Stomach (tissue), 19 donors: ENCODE measurements around the gene PIK3R4. TPM values are rescaled to one million over a fixed set of nuclear protein-coding genes. Genes with fewer than 3 reads are reported as not detected.

Source experiments
- DNase-seq, 2 donors: peaks; one replicate each; pipeline versions ENCODE4 v3.0.0 to v3.0.0-alpha.2; 2013 to 2019
- H3K27ac ChIP-seq, 5 donors: fragments of 200-600 bp in 4 of 5; sonication (generic) in 4 of 5; one replicate each; pipeline ENCODE4 v1.5.1; 2013 to 2019; ENCODE audit warnings: mild to moderate bottlenecking in 1 of 5, moderate library complexity in 1 of 5
- H3K27me3 ChIP-seq, 3 donors: fragments of 200-600 bp; sonication (generic); one replicate each; pipeline ENCODE4 v1.5.1; 2017 to 2019; ENCODE audit warnings: mixed run types in 1 of 3
- H3K36me3 ChIP-seq, 4 donors: fragments of 200-600 bp; sonication (generic); 1 replicate in 3 of 4; 2 replicates in 1 of 4; pipeline ENCODE4 v1.5.1; 2016 to 2019
- H3K4me1 ChIP-seq, 4 donors: fragments of 200-600 bp; sonication (generic); one replicate each; pipeline ENCODE4 v1.5.1; 2016 to 2019
- H3K4me3 ChIP-seq, 4 donors: fragments of 200-600 bp; sonication (generic) in 3 of 4; one replicate each; pipeline ENCODE4 v1.5.1; 2016 to 2019; ENCODE audit warnings: mild to moderate bottlenecking in 1 of 4
- H3K9me3 ChIP-seq, 4 donors: fragments of 200-600 bp; sonication (generic); one replicate each; pipeline ENCODE4 v1.5.1; 2016 to 2019
- EP300 ChIP-seq: sonication (generic); formaldehyde crosslinking; IDR thresholded peaks from one replicate; pipeline ENCODE4 v1.6.1; 2017; ENCODE audit warnings: antibody characterized with exemption
- POLR2A ChIP-seq, 4 donors: fragments of 450-650 bp; IDR thresholded peaks; one replicate each; pipeline ENCODE4 v1.6.1; 2016; ENCODE audit warnings: antibody characterized with exemption in 4 of 4, control low read depth in 2 of 4, mild to moderate bottlenecking in 1 of 4, moderate library complexity in 1 of 4
- POLR2AphosphoS5 ChIP-seq, 3 donors: sonication (generic); formaldehyde crosslinking; IDR thresholded peaks; one replicate each; pipeline ENCODE4 v1.6.1; 2016; ENCODE audit warnings: antibody characterized with exemption in 3 of 3
- WGBS, 5 donors: extraction: QIAGEN DNeasy Blood & Tissue Kit in 3 of 5; methylation state at CpG; one replicate each; pipeline versions ENCODE4 v1.1.5 to v1.1.7; 2013 to 2018; 5-methylcytosine and 5-hydroxymethylcytosine counted together
- intact Hi-C: fragments of 100-400 bp; cut with DNase I; formaldehyde crosslinking; loops from one replicate; pipeline ENCODE4 v1.15.1; 2023; ENCODE audit warnings: low total_unique reads
- long read RNA-seq, 10 donors: transcript quantifications; one replicate each; lab custom pipeline, GENCODE V29; 2026
- polyA plus RNA-seq, 3 donors: library from polyadenylated mRNA; stranded (reverse); fragments of 200-250 nt; gene quantifications; one replicate each; pipeline ENCODE4 v1.2.3, GENCODE V29; 2013
- total RNA-seq, 5 donors: library from RNA; depleted of rRNA; stranded (reverse); fragments of >200 nt; gene quantifications; one replicate each; pipeline versions ENCODE4 v1.1.0 to v1.2.3, GENCODE V29; 2014 to 2016
- TF ChIP-seq, protein P1 (sequence below), 7 experiments: fragments of 450-650 bp in 4 of 7; fragments of 200-600 bp in 3 of 7; sonication (generic) in 3 of 7; IDR thresholded peaks; one replicate each; pipeline ENCODE4 v1.5.1; 2016 to 2019; ENCODE audit warnings: antibody characterized with exemption in 7 of 7, control low read depth in 2 of 7, mild to moderate bottlenecking in 1 of 7
- donor health status: healthy with polysubstance abuse.
- donor health status: Bipolar disorder and iron deficiency.
- donor health status: healthy.

Gene PIK3R4
- total RNA-seq, result 10 to 100 TPM in 4 of 5 donors, 1 to 10 TPM in 1; 6.4 to 45.5 (median 34.9) TPM
- polyA plus RNA-seq, result 10 to 100 TPM; 10.4 to 19.1 (median 13.6) TPM
- long read RNA-seq, donor 1, full-length matches to known transcripts, result 1 of 1 reads
- long read RNA-seq, donor 1, partial matches to known transcripts, result 0 of 1 reads
- long read RNA-seq, donor 1, other reads (novel, unspliced or antisense), result 0 of 1 reads
- long read RNA-seq, donor 2, result 0 reads
- long read RNA-seq, donor 3, result 0 reads
- long read RNA-seq, donor 4, result 0 reads
- long read RNA-seq, donor 5, result 0 reads
- long read RNA-seq, donor 6, result 0 reads
- long read RNA-seq, donor 7, full-length matches to known transcripts, result 1 of 1 reads
- long read RNA-seq, donor 7, partial matches to known transcripts, result 0 of 1 reads
- long read RNA-seq, donor 7, other reads (novel, unspliced or antisense), result 0 of 1 reads
- long read RNA-seq, donor 8, partial matches to known transcripts, result 5 of 6 reads
- long read RNA-seq, donor 8, other reads (novel, unspliced or antisense), result 0 of 6 reads
- long read RNA-seq, donor 9, partial matches to known transcripts, result 0 of 1 reads
- long read RNA-seq, donor 9, other reads (novel, unspliced or antisense), result 0 of 1 reads
- long read RNA-seq, donor 10, full-length matches to known transcripts, result 1 of 1 reads
- long read RNA-seq, donor 10, partial matches to known transcripts, result 0 of 1 reads
- long read RNA-seq, donor 10, other reads (novel, unspliced or antisense), result 0 of 1 reads

DNA sequence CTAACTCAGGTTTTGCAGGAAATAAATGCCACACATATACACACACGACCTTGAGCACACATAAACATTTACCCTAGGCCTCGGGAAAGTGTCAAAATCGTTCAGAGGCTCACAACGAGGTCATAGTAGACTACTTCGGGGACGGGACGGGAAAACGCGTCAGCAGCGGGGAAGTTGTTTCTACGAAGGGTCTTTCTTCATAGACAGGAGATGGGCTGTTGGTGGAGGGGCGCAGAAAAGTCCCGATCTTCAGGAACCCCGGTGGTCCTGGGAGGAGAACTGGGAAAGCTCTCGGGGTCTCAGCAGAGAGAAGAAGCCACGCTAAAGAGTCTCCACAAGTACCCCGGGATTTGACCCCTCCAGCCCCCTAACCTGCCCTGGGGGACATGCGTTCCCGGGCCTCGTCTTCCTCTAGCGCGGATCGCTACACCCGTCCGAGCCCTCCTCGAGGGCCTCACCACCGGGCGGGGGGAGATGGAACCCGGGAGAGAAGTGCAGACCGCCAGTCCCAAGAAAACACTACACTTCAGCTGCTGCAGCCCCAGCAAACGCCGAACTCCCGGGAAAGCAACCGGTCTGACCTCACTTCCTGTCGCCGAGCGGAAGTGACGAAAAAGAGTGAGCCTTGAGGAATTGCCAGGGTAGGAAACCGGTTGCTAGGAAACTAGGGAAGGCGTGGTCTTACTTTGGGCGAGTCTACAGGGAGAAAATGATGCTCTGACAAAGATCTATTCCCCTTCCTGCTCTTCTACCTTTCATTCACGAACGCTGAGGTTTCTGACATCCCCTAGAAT lies at the start of gene PIK3R4:
Gene PIK3R4, minus strand, starts transcription at position 584 of the 794 bp plus-strand sequence. CDS start 1,611 bp downstream, outside the sequence.
- peak; percentile 94 to 99 for DNase-seq
- intact Hi-C loops, result no loop called here
- H3K27ac ChIP-seq, result peak within 1 kb of the TSS; percentile 85 to 92 (median 90)
- 0 to 1% (median 0%) methylated on average over 42 to 43 of the region's 43 CpGs for whole genome bisulfite sequencing, 5 donors
- no peaks in the 10 kb centered on the region for H3K27me3 ChIP-seq
- H3K4me3 ChIP-seq, result peak within 1 kb of the TSS; percentile 67 to 92 (median 76)
- TF ChIP-seq EP300 (no peak), POLR2A (IDR thresholded peaks at IDR 0.05) (peak in 1 of 4 donors; percentile 54), POLR2AphosphoS5 (IDR thresholded peaks at IDR 0.05) (peak; percentile 81 to 93 (median 88))
- TF ChIP-seq, protein P1, sequence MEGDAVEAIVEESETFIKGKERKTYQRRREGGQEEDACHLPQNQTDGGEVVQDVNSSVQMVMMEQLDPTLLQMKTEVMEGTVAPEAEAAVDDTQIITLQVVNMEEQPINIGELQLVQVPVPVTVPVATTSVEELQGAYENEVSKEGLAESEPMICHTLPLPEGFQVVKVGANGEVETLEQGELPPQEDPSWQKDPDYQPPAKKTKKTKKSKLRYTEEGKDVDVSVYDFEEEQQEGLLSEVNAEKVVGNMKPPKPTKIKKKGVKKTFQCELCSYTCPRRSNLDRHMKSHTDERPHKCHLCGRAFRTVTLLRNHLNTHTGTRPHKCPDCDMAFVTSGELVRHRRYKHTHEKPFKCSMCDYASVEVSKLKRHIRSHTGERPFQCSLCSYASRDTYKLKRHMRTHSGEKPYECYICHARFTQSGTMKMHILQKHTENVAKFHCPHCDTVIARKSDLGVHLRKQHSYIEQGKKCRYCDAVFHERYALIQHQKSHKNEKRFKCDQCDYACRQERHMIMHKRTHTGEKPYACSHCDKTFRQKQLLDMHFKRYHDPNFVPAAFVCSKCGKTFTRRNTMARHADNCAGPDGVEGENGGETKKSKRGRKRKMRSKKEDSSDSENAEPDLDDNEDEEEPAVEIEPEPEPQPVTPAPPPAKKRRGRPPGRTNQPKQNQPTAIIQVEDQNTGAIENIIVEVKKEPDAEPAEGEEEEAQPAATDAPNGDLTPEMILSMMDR (IDR thresholded peaks at IDR 0.05), result no peak
- H3K36me3 ChIP-seq, result peaks cover 0 to 27% (median 21%) of the 10 kb centered on the region in 4 donors
- peaks cover 37 to 58% (median 48%) of the 10 kb centered on the region in 4 donors for H3K4me1 ChIP-seq
- H3K9me3 ChIP-seq, result no peaks in the 10 kb centered on the region

DNA sequence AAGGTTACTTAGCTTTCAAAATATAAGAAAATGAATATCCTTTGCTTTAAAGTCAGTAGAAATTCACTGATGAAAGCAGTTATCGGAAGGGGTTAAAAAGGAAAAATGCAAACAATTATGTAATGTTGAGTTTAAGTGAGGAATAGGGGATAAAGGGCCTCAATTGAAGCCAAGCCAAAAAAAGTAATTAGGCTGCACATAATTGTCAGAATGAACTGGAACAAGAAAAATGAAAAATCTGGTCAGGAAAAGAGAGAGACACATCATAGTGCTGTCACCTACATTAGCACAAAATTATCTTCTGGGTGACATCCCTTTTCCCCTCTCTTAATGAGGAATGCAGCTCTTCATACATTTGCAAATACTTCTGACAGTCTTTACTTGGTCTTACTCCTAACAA lies 48.8 kb upstream of the PIK3R4 start:
- Histone ChIP-seq H3K36me3 (no peaks in the 10 kb centered on the region), H3K4me1 (peaks cover 0 to 11% (median 3%) of the 10 kb centered on the region in 4 donors), H3K27me3 (no peaks in the 10 kb centered on the region), H3K9me3 (no peaks in the 10 kb centered on the region), H3K4me3 (no peak overlapping the region), H3K27ac (no peak overlapping the region)
- DNase-seq, result no peak
- WGBS, 5 donors, result 65 to 90% (median 76%) methylated on average over 1 of the region's 1 CpG
- intact Hi-C loops, result no loop called here
- TF ChIP-seq POLR2AphosphoS5 (IDR thresholded peaks at IDR 0.05), result no peak
- TF ChIP-seq POLR2A (IDR thresholded peaks at IDR 0.05), result no peak
- no peak for TF ChIP-seq EP300
- TF ChIP-seq, protein P1 (IDR thresholded peaks at IDR 0.05), result no peak

DNA sequence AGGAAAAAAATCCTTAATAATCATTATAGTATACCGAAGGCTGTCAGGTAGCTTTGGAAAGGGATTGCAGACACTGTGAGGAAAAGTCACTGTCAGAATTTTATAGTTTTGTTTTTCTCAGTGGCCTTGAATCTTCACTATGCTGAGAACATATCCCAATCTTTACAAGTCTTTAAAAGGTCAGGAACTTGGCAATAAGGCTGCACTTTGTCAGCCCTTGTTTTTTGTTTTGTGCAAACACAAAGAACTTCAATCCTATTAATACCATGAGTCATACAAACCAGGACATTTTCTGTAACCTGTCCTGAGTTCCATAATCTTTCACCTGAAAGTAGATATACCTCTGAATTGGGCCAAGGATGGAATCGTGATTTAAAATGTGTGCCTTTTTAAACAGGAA lies 45.6 kb upstream of the PIK3R4 start:
- H3K36me3 ChIP-seq, result no peaks in the 10 kb centered on the region
- WGBS, 5 donors, result 58 to 80% (median 72%) methylated on average over 2 of the region's 2 CpGs
- TF ChIP-seq, protein P1 (IDR thresholded peaks at IDR 0.05), result no peak
- TF ChIP-seq POLR2A (IDR thresholded peaks at IDR 0.05) (no peak), EP300 (no peak), POLR2AphosphoS5 (IDR thresholded peaks at IDR 0.05) (no peak)
- H3K4me3 ChIP-seq, result no peak overlapping the region
- no peak overlapping the region for H3K27ac ChIP-seq
- H3K4me1 ChIP-seq, result peaks cover 7 to 24% (median 12%) of the 10 kb centered on the region in 4 donors
- H3K9me3 ChIP-seq, result no peaks in the 10 kb centered on the region
- intact Hi-C loops, result no loop called here
- no peak for DNase-seq
- H3K27me3 ChIP-seq, result no peaks in the 10 kb centered on the region
